DND-41 (cell line): ENCODE data around the gene PGAM1.

Experiments used
- EZH2 ChIP-seq: IDR thresholded peaks from 3 replicates; pipeline ENCODE4 v1.6.1; 2012; ENCODE audit warnings: borderline replicate concordance, low read depth, mild to moderate bottlenecking, moderate library complexity, low read length, inconsistent platforms; ENCODE audit not compliant: severe bottlenecking
- TF ChIP-seq, protein P1 (sequence below): IDR thresholded peaks from 2 replicates; pipeline ENCODE4 v1.5.1; 2012; ENCODE audit warnings: borderline replicate concordance, low read length, moderate library complexity, mild to moderate bottlenecking; ENCODE audit not compliant: poor library complexity, severe bottlenecking; ENCODE audit errors: extremely low read depth

DNA sequence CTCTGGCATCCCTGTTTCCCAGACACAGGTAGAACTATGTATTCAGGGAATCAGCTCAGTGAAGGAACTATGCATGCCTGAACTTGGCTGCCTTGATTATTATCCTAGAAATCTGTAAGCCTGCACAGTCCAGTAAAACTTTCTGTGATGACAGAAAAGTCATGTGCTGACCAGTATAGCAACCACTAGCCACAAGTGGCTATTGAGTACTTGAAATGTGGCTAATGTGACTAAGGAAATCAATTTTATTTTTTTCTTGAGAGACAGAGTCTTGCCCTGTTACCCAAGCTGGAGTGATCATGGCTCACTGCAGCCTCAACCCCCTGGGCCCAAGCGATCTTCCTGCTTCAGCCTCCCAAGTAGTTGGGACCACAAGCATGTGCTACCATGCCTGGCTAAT is 16.3 kb downstream of the PGAM1 start:
- TF ChIP-seq, protein P1, sequence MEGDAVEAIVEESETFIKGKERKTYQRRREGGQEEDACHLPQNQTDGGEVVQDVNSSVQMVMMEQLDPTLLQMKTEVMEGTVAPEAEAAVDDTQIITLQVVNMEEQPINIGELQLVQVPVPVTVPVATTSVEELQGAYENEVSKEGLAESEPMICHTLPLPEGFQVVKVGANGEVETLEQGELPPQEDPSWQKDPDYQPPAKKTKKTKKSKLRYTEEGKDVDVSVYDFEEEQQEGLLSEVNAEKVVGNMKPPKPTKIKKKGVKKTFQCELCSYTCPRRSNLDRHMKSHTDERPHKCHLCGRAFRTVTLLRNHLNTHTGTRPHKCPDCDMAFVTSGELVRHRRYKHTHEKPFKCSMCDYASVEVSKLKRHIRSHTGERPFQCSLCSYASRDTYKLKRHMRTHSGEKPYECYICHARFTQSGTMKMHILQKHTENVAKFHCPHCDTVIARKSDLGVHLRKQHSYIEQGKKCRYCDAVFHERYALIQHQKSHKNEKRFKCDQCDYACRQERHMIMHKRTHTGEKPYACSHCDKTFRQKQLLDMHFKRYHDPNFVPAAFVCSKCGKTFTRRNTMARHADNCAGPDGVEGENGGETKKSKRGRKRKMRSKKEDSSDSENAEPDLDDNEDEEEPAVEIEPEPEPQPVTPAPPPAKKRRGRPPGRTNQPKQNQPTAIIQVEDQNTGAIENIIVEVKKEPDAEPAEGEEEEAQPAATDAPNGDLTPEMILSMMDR, result no peak
- no peak for TF ChIP-seq EZH2
